Right atrium auricular region (tissue), 2 donors: Measurements from ENCODE around the gene CTDSPL. TPM values are rescaled to one million over a fixed set of nuclear protein-coding genes. Genes with fewer than 3 reads are reported as not detected.

Source experiments
- DNase-seq: peaks from one replicate; pipeline ENCODE4 v3.0.0-alpha.2; 2019; ENCODE audit warnings: low spot score
- H3K27ac ChIP-seq, 2 donors: fragments of 200-600 bp; sonication (generic); 1 replicate in 1 of 2; 2 replicates in 1 of 2; pipeline ENCODE4 v1.5.1; 2016 to 2019
- H3K27me3 ChIP-seq, 2 donors: fragments of 200-600 bp; sonication (generic); one replicate each; pipeline versions ENCODE4 v1.5.1 to v1.6.0; 2017 to 2019
- H3K36me3 ChIP-seq: fragments of 200-600 bp; sonication (generic); one replicate; pipeline ENCODE4 v1.5.1; 2016
- H3K4me1 ChIP-seq, 2 donors: fragments of 200-600 bp; sonication (generic); one replicate each; pipeline versions ENCODE4 v1.5.1 to v1.6.0; 2017 to 2019
- H3K4me3 ChIP-seq, 2 donors: fragments of 200-600 bp; sonication (generic); 1 replicate in 1 of 2; 2 replicates in 1 of 2; pipeline ENCODE4 v1.5.1; 2017 to 2019; ENCODE audit warnings: mild to moderate bottlenecking in 1 of 2, moderate library complexity in 1 of 2
- H3K9me3 ChIP-seq, 2 donors: fragments of 200-600 bp; sonication (generic); one replicate each; pipeline ENCODE4 v1.5.1; 2019
- total RNA-seq, 2 donors: library from RNA; depleted of rRNA; stranded (reverse); fragments of >200 nt; gene quantifications; one replicate each; pipeline ENCODE4 v1.1.0, GENCODE V29; 2016
- TF ChIP-seq, protein P1 (sequence below), 2 donors: fragments of 200-600 bp; sonication (generic); IDR thresholded peaks; one replicate each; pipeline ENCODE4 v1.5.1; 2019; ENCODE audit warnings: antibody characterized with exemption in 2 of 2

The CTDSPL gene
- total RNA-seq, 2 donors from 2014 or later = 35.1 to 58.4 TPM

DNA sequence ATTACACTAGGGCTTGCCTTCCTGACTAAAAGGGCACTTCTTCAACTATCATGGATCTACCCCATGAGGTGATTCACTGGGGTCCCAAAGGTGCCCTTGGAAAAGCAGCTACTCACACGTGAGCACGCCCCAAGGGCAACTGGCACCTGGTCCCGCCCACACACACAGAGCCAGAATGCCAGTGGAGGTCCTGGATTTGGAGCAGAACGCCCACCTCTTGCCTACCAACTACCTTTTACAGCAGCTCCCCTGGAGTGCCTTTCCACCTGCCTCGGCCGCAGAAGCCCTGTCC lies 1.8 kb upstream of the CTDSPL start:
- TF ChIP-seq, protein P1, sequence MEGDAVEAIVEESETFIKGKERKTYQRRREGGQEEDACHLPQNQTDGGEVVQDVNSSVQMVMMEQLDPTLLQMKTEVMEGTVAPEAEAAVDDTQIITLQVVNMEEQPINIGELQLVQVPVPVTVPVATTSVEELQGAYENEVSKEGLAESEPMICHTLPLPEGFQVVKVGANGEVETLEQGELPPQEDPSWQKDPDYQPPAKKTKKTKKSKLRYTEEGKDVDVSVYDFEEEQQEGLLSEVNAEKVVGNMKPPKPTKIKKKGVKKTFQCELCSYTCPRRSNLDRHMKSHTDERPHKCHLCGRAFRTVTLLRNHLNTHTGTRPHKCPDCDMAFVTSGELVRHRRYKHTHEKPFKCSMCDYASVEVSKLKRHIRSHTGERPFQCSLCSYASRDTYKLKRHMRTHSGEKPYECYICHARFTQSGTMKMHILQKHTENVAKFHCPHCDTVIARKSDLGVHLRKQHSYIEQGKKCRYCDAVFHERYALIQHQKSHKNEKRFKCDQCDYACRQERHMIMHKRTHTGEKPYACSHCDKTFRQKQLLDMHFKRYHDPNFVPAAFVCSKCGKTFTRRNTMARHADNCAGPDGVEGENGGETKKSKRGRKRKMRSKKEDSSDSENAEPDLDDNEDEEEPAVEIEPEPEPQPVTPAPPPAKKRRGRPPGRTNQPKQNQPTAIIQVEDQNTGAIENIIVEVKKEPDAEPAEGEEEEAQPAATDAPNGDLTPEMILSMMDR (IDR thresholded peaks at IDR 0.05) = no peak
- no peaks in the 10 kb centered on the region for H3K27me3 ChIP-seq
- no peaks in the 10 kb centered on the region for H3K36me3 ChIP-seq
- no peak overlapping the region for H3K4me3 ChIP-seq
- peaks cover 0 to 57% of the 10 kb centered on the region in 2 donors for H3K4me1 ChIP-seq
- DNase-seq = no peak
- peak overlapping the region; percentile 88 to 90 for H3K27ac ChIP-seq
- no peaks in the 10 kb centered on the region for H3K9me3 ChIP-seq

DNA sequence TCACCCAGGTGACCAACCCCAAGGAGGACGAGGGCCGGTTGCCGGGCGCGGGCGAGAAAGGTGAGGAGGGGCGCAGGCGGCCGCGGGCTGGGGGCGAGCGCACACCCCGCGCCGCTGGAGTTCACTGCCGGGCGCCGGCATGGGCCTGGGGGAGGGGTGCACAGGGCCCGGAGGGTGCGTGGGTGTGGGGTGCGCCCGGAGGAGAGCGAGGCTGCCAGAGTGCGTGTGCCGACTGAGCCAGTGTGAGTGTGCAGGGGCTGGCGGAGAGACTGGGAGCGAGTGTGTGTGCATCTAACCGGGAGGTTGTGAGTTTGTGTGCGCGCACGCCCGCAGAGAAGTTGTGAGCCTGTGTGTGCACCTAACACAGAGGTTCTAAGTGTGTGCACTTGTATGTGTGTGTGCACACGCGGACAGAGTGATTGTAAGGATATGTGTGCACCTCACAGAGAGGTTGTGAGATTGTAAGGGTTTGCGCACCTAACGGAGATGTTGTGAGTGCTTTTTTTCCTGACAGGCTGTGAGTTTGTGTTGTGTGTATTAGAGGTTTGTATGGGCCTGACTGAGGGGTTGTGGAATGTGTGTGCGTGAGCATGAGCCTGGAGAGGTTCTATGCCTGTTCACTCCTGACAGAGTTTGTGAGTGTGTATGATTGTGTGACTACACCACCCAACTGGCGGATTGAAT lies 681 bp downstream of the CTDSPL start:
- Histone ChIP-seq H3K4me1 (peaks cover 0 to 39% of the 10 kb centered on the region in 2 donors), H3K36me3 (no peaks in the 10 kb centered on the region), H3K27me3 (no peaks in the 10 kb centered on the region), H3K9me3 (no peaks in the 10 kb centered on the region), H3K27ac (peak overlapping the region; percentile 79 to 84), H3K4me3 (peak overlapping the region; percentile 76 to 79)
- DNase-seq = no peak
- TF ChIP-seq, protein P1 (IDR thresholded peaks at IDR 0.05) = no peak

DNA sequence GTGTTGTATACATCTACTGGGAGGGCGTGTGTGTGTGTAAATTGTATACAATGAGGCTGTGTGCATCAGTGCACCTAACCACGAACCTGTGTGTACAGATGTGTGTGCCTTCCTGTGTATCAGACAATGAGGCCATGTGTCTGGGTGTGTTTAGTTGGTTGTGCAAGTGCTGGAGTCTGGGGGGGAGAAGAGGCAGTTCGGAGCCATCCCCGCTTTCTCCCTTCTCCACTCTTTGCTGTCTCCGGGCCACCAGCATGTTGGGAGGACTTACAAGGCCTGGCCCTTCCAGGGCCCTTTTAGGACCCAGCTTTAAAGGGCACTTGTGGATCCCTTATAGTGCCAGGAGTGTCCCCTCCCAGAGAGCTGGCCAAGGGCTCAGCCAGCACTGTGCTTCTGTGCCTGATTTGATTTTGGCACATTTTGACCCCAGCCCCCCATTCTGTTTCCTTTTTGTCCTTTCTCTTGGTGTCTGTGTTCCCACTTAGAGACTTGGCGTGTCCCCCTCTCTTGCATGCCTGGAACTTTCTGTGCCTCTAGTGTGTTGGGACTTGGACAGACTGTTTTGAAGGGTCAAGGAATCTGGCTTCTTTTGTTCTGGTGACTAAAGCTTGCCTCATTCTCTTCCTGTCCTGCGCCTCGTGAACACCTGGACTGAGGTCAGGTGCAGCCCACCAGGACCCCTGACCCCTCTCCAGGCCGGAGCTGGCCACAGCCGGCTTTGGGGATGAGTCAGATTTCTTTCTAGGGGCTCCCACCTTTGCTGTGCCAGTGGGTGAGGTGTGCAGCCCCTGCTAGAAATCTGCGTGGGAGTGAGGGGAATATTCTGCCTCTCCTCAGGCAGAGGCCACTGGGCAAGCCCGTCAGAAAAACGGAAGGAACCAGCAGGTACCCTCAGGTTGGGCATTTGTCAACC lies 1.5 kb downstream of the CTDSPL start:
- peak; percentile 62 for DNase-seq
- Histone ChIP-seq H3K36me3 (no peaks in the 10 kb centered on the region), H3K27ac (peak overlapping the region; percentile 79 to 84), H3K4me1 (peaks cover 0 to 39% of the 10 kb centered on the region in 2 donors), H3K4me3 (peak overlapping the region; percentile 76 to 79), H3K9me3 (no peaks in the 10 kb centered on the region), H3K27me3 (no peaks in the 10 kb centered on the region)
- TF ChIP-seq, protein P1 (IDR thresholded peaks at IDR 0.05) = peak in 1 of 2 donors; percentile 10

DNA sequence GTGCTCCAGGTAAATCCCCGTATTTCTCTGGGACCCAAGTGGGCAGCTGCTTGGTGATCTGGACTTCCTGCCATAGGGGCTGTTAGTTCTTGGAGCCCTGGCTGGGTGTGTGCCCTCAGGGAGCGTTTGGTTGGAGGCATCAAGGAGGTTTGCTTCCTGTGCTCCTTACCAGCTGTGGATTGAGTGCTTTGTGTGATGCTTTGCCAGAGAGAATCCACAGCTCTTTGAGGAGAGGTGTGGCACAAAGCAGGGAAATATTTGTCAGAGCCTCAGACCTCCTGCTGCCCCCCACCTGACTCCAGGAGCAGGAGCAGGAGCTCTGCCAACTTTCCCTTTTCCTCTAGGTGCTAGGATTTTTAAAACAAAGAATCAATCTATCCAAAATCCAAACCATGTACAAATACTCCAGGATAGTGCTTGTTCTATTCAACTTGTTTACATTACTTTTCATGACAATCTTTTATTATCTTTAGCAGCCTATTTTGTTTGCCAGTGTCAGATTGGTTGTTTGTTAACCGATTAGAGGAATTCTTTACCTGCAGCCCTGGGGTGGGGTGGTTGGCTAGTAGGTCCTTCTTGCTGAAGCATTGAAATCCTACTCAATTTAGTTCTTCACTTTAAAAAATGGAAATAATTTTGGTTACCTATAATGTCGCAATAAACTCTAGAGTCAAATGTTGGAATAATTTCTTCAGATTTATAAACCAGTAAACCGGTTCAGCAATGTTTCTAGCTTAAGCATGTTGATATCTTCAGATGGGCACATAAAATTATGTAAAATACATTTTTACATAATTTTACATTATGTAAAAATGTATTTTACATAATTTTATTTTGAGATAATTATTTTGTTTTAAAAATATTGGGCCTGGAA lies 2.5 kb downstream of the CTDSPL start:
- Histone ChIP-seq H3K4me1 (peaks cover 0 to 39% of the 10 kb centered on the region in 2 donors), H3K4me3 (peak overlapping the region in 1 of 2 donors; percentile 76), H3K27me3 (no peaks in the 10 kb centered on the region), H3K36me3 (no peaks in the 10 kb centered on the region), H3K9me3 (no peaks in the 10 kb centered on the region), H3K27ac (peak overlapping the region; percentile 79 to 84)
- TF ChIP-seq, protein P1 (IDR thresholded peaks at IDR 0.05) = no peak
- no peak for DNase-seq

DNA sequence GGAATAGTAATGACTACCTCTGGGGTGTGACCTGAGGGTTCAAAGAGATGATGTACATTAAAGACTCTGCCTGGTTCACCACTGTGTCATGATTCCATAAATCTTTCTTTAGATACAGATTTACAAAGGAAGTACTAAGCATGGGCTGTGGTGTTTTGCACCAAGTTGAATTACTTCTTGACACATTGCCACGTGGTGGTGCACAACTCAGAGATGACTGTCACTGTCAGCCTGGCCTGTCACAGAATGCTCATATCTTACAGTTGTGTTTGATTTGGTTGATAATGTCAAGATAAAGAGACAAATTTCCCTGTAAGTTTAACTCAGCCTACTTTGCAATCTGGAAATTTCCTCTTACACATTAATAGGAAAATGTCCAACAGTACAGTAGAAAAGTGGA lies 3.2 kb downstream of the CTDSPL start:
- no peaks in the 10 kb centered on the region for H3K27me3 ChIP-seq
- peaks cover 0 to 34% of the 10 kb centered on the region in 2 donors for H3K4me1 ChIP-seq
- no peak overlapping the region for H3K27ac ChIP-seq
- H3K4me3 ChIP-seq = no peak overlapping the region
- no peak for DNase-seq
- TF ChIP-seq, protein P1 (IDR thresholded peaks at IDR 0.05) = peak in 1 of 2 donors; percentile 35
- no peaks in the 10 kb centered on the region for H3K9me3 ChIP-seq
- H3K36me3 ChIP-seq = no peaks in the 10 kb centered on the region
